ENCODE results near the gene PIK3CG. TPM values are rescaled to one million over a fixed set of nuclear protein-coding genes. Genes with fewer than 3 reads are reported as not detected.
"Not testable (repeated sequence)": the region's sequence is repeated elsewhere in the genome, so short reads cannot be mapped to it uniquely, and the experiment has no call there.

PIK3CG gene
- total RNA-seq, 1 donor from 2014 or later, result 28.1 TPM

DNA sequence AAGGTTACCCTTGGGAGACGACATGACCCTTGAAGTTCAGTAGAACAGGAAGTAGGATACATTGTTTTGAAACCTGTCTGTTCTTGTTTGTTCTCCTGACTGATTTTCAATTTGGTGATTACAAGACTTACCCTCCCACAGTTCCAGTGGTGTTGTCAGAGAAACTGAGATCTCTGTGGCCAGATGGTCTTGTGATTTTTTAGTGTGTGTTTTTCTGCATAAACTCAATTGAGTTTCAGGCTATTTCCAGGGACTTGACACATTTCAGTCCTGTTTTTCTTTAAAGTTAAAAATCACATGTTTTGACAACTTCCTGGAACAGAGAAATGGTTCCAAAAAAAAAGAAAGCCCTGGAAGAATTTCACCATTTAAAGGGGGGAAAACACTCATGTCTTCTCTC lies 22.3 kb downstream of the PIK3CG start:
- no peak for DNase-seq
- Mint-ChIP-seq H3K4me1 (peaks cover 18% of the 10 kb centered on the region), H3K27me3 (no peaks in the 10 kb centered on the region), H3K9me3 (no peaks in the 10 kb centered on the region), H3K27ac (peak overlapping the region; percentile 77), H3K36me3 (ENCODE audit: low read depth) (peaks cover 82% of the 10 kb centered on the region), H3K4me3 (no peak overlapping the region)
- intact Hi-C loops (cut with micrococcal nuclease), result loop anchor here (1.0 to 2.0 kb wide), 3 partner anchors 8 to 21 kb away; no protein-coding TSS in a partner anchor

DNA sequence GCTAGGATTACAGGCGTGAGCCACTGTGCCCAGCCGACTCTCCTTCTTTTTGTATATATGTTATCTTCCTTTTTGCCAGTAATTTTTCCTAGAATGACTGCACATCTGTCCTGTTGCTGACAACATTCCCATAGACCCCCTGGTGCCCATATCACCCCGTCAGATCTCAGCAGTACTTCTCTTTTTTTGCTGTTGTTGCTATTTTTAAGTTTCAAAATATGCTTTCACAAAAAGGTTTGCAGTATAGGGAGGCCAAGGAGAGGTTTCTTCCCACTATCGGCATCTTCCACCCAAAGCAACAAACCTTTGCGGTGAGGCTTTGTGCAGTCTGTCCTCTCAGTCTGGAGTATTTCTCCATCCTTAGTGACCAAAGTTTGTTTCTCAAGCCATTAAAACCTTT lies 23.1 kb downstream of the PIK3CG start:
- no peaks in the 10 kb centered on the region for H3K9me3 Mint-ChIP-seq
- no peak overlapping the region for H3K4me3 Mint-ChIP-seq
- no peaks in the 10 kb centered on the region for H3K27me3 Mint-ChIP-seq
- peaks cover 81% of the 10 kb centered on the region for H3K36me3 Mint-ChIP-seq (ENCODE audit: low read depth)
- DNase-seq, result no peak
- intact Hi-C loops (cut with micrococcal nuclease), result no loop called here
- peak overlapping the region; percentile 22 for H3K27ac Mint-ChIP-seq
- peaks cover 16% of the 10 kb centered on the region for H3K4me1 Mint-ChIP-seq

DNA sequence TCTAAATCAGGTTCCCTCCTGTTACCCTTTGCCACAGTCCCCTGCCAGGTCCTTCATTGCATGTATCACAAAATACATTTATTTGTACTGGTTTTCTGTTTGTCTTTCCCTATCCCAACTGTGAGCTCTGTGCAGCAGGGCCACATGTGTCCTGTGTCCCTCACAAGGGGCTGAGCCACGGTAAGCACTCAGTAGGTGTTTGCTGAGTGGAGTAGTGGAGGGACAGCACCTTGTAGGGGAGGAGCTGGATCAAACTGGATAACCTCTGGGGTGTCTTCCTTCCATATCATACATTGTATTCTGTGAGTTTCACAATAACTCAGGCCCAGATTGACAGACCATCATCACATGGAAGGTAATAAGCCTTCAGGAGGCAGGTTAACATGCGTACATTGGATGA lies 25.9 kb downstream of the PIK3CG start:
- H3K4me3 Mint-ChIP-seq, result no peak overlapping the region
- peaks cover 69% of the 10 kb centered on the region for H3K36me3 Mint-ChIP-seq (ENCODE audit: low read depth)
- intact Hi-C loops (cut with micrococcal nuclease), result no loop called here
- H3K27ac Mint-ChIP-seq, result peak overlapping the region; percentile 75
- peak; percentile 40 for DNase-seq
- H3K9me3 Mint-ChIP-seq, result no peaks in the 10 kb centered on the region
- peaks cover 16% of the 10 kb centered on the region for H3K4me1 Mint-ChIP-seq
- H3K27me3 Mint-ChIP-seq, result no peaks in the 10 kb centered on the region

DNA sequence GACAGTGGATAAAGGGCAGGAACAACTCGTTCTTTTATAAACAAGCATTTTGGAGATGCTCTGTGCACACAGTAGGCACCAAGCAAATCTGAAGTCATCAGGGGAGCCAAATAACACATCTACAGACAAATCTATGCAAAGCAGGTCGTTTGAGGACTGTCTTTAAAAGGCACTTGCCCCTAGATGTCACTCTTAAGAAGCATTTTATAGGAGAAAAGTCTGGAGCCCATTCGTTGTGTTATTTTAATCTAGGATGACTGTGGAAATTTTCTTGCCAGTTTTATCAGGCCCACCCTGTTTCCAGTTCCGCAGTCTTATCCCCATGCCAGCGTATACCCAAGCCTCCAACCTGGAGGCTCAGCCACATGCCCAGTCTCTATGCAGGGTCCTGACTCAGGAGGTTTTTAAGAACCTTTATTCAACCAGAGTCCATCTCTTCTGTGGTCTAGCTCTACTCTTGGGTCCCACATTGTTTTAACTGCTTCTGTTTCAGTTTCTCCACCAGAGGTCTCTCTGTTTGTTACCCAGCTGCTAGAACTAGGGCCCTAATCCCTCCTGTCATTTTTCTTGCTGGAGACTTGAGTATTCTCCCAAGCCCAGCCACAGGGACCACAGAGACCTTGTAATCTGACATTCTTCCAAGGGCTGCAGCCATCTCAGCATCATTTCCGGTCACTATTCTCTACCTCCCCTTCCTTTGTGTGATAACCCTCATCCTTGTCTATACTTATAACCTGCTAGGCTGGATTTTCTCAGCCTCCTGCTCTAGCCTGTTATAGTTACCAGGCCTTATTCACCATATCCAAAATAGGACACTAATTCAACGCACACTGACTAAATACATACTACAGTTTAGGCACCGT lies 26.7 kb downstream of the PIK3CG start:
- Mint-ChIP-seq H3K4me3 (no peak overlapping the region), H3K27ac (peak overlapping the region; percentile 10), H3K4me1 (peaks cover 11% of the 10 kb centered on the region), H3K9me3 (no peaks in the 10 kb centered on the region), H3K36me3 (ENCODE audit: low read depth) (peaks cover 70% of the 10 kb centered on the region), H3K27me3 (no peaks in the 10 kb centered on the region)
- intact Hi-C loops (cut with micrococcal nuclease), result no loop called here
- peak; percentile 33 for DNase-seq

DNA sequence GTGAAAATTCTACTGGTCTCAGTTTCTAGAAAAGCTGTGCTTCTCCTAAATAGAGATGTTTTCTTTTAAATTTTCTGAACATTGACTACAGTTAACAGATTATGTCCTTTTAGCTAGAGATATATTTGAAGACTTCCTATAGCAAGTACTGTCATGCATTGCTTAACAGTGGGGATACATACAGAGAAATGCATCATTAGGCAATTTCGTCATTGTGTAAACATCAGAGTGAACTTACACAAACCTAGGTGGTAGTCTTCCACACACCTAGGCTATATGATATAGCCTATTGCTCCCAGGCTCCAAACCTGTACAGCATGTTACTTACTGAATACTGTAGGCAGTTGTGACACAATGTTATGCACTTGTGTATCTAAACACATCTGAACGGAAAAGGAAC lies 28.5 kb downstream of the PIK3CG start:
- Mint-ChIP-seq H3K4me1 (peaks cover 8% of the 10 kb centered on the region), H3K4me3 (no peak overlapping the region), H3K9me3 (peaks cover 11% of the 10 kb centered on the region), H3K27ac (no peak overlapping the region), H3K27me3 (no peaks in the 10 kb centered on the region), H3K36me3 (ENCODE audit: low read depth) (peaks cover 74% of the 10 kb centered on the region)
- peak; percentile 31 for DNase-seq
- intact Hi-C loops (cut with micrococcal nuclease), result no loop called here

DNA sequence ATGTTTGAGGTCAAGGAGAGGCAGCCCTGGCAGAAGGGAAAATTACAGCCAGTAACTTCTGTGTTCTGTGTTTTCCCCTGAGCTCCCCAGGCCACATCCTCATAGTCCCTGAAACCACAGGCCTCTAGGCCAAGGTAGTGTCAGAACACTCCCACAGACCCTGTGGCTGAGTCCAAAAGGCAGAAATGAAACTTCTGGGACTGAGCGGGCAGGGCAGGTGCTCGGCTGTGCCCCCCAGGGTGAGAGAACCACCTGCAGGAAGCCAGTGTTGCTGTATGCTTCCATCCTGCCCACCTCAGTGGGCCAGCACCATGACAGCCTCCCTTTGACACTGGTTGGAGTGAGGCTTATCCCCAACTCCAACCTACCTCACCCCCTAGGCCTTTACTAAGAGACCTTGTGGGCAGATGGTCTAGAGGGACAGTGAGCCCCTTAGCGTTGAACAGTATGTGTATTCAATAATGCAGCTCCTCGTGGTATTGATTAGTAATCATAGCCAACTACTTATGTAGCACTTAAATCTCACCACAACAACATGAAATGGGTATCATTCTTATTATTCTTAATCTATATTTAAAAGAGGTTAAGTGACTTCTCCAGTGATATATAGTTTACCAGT lies 30.3 kb downstream of the PIK3CG start:
- H3K9me3 Mint-ChIP-seq, result peaks cover 15% of the 10 kb centered on the region
- peaks cover 14% of the 10 kb centered on the region for H3K4me1 Mint-ChIP-seq
- H3K4me3 Mint-ChIP-seq, result no peak overlapping the region
- DNase-seq, result no peak
- intact Hi-C loops (cut with micrococcal nuclease), result loop anchor here (1.0 kb wide), 1 partner anchor 8 kb away; no protein-coding TSS in a partner anchor
- H3K27ac Mint-ChIP-seq, result peak overlapping the region; percentile 18
- peaks cover 80% of the 10 kb centered on the region for H3K36me3 Mint-ChIP-seq (ENCODE audit: low read depth)
- H3K27me3 Mint-ChIP-seq, result no peaks in the 10 kb centered on the region

DNA sequence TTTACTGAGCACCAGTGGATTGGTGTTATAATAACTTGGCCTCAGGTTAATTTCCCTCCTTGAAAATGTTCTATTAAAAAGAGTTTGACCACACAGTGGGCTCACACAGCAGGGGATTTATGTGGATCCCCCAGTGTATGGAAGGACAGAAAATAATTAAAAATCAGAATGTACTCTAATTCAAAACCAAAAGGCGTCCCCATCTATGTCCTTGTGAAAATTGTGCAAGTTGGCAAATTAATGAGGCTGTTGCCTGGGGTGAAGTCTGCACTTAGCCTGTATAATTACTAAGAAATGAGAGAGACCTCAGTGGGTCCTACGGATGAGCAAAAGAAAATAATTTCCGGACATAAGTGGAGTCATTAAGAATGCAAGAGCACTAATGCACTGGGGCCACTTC lies 31.1 kb downstream of the PIK3CG start:
- Mint-ChIP-seq H3K9me3 (peaks cover 15% of the 10 kb centered on the region), H3K27me3 (no peaks in the 10 kb centered on the region), H3K36me3 (ENCODE audit: low read depth) (peaks cover 82% of the 10 kb centered on the region), H3K4me1 (peaks cover 15% of the 10 kb centered on the region), H3K27ac (no peak overlapping the region), H3K4me3 (no peak overlapping the region)
- intact Hi-C loops (cut with micrococcal nuclease), result no loop called here
- DNase-seq, result no peak

DNA sequence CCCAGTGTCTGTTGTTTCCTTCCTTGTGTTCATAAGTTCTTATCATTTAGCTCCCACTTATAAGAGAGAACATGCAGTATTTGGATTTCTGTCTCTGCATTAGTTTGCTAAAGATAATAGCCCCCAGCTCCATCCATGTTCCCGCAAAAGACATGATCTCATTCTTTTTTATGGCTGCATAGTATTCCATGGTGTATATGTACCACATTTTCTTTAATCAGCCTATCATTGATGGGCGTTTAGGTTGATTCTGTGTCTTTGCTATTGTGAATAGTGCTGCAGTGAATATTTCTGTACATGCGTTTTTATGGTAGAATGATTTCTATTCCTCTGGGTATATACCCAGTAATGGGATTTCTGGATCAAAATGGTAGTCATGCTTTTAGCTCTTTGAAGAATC lies 32.5 kb downstream of the PIK3CG start:
- DNase-seq; intact Hi-C loops (cut with micrococcal nuclease); H3K4me3 Mint-ChIP-seq; H3K27me3 Mint-ChIP-seq; H3K27ac Mint-ChIP-seq: not testable (repeated sequence)
- Mint-ChIP-seq H3K4me1 (peaks cover 20% of the 10 kb centered on the region), H3K9me3 (peaks cover 19% of the 10 kb centered on the region), H3K36me3 (ENCODE audit: low read depth) (peaks cover 83% of the 10 kb centered on the region)

DNA sequence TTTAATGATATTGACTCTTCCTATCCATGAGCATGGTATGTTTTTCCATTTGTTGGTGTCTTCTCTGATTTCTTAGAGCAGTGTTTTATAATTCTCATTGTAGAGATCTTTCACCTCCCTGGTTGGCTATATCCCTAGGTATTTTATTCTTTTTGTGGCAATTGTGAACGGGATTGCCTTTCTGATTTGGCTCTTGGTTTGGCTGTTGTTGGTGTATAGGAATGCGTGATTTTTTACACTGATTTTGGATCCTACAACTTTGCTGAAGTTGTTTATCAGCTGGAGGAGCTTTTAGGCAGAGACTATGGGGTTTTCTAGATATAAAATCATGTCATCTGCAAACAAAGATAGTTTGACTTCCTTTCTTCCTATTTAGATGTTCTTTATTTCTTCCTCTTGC lies 33.9 kb downstream of the PIK3CG start:
- H3K27ac Mint-ChIP-seq; intact Hi-C loops (cut with micrococcal nuclease); H3K4me3 Mint-ChIP-seq; H3K27me3 Mint-ChIP-seq; DNase-seq: not testable (repeated sequence)
- H3K36me3 Mint-ChIP-seq (ENCODE audit: low read depth), result peaks cover 72% of the 10 kb centered on the region
- H3K9me3 Mint-ChIP-seq, result peaks cover 19% of the 10 kb centered on the region
- H3K4me1 Mint-ChIP-seq, result peaks cover 20% of the 10 kb centered on the region

DNA sequence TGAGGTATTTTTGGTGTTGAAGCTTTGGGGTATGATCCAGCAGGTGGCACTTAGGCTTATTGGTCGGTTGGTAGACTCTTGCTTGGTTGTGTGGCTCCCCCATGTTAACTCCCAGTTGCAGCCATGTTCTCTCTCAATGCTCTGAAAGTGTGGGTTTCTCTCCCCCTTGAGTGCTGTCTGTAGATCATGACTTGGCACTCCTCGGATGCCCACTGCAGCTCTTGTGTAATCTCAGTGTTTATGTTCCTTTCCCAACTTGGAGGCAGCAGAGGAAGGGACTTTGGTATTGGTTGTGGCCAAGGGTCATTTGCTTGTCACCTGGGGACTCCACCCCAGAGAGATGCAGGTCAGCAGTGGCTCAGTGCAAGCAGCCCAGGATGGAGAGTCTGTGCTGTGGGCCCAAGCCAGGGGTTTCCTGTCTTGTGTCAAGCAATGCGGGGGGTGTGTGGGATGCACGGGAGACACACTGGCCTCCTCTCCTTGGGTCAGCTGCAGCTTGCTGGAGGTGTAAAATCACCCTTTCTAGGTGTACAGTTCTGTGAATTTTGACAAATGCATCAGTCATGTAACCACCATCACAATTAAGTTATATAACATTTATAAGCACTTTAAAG lies 36.9 kb downstream of the PIK3CG start:
- H3K27ac Mint-ChIP-seq, result no peak overlapping the region
- H3K36me3 Mint-ChIP-seq (ENCODE audit: low read depth), result peaks cover 70% of the 10 kb centered on the region
- H3K4me1 Mint-ChIP-seq, result peaks cover 19% of the 10 kb centered on the region
- H3K9me3 Mint-ChIP-seq, result peaks cover 19% of the 10 kb centered on the region
- H3K4me3 Mint-ChIP-seq, result no peak overlapping the region
- no peaks in the 10 kb centered on the region for H3K27me3 Mint-ChIP-seq
- intact Hi-C loops (cut with micrococcal nuclease), result no loop called here
- DNase-seq, result no peak

DNA sequence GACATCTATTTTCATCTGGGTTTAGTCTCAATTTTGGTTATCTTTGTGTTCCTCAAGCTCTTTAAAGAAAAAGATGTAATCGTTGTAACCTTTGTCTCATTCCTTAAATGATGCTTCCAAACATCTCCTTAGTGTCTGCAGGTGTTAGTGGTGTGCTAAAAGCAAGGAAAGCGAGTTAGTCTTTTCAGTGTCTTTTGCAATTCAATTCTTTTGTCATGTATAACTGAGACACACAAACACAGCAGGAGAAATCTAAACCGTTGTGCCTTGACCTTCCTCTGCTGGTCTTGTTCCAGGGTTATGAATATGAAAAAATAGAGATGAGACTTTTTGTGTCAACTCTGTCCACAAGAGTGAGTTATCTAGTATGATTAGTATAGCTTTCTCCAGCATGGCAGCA lies 40.7 kb downstream of the PIK3CG start:
- no peak overlapping the region for H3K27ac Mint-ChIP-seq
- H3K36me3 Mint-ChIP-seq (ENCODE audit: low read depth), result peaks cover 45% of the 10 kb centered on the region
- peaks cover 8% of the 10 kb centered on the region for H3K4me1 Mint-ChIP-seq
- H3K9me3 Mint-ChIP-seq, result peaks cover 4% of the 10 kb centered on the region
- no peak for DNase-seq
- H3K4me3 Mint-ChIP-seq, result no peak overlapping the region
- intact Hi-C loops (cut with micrococcal nuclease), result no loop called here
- H3K27me3 Mint-ChIP-seq, result no peaks in the 10 kb centered on the region

DNA sequence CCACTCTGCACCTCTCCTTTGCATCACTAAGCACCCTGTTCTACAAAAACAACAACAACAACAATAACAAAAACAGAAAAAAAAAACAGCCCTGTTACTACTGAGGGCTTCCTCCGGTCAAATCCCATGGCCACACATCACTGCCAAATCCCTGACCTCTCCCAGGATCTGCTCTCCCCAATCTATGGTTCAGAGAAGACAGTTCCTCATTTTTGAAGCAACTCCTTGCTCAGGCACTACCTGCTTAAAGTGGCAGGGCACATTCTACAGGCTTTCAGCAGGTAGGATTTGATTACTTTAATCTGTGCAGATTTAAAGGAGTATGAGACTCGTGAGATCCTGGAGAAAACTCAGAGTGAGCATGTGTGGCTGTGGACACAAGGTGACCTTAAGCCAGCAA lies 46.9 kb downstream of the PIK3CG start:
- peaks cover 16% of the 10 kb centered on the region for H3K36me3 Mint-ChIP-seq (ENCODE audit: low read depth)
- no peak overlapping the region for H3K27ac Mint-ChIP-seq
- DNase-seq, result no peak
- no peaks in the 10 kb centered on the region for H3K9me3 Mint-ChIP-seq
- H3K27me3 Mint-ChIP-seq, result no peaks in the 10 kb centered on the region
- intact Hi-C loops (cut with micrococcal nuclease), result no loop called here
- no peak overlapping the region for H3K4me3 Mint-ChIP-seq
- H3K4me1 Mint-ChIP-seq, result no peaks in the 10 kb centered on the region

DNA sequence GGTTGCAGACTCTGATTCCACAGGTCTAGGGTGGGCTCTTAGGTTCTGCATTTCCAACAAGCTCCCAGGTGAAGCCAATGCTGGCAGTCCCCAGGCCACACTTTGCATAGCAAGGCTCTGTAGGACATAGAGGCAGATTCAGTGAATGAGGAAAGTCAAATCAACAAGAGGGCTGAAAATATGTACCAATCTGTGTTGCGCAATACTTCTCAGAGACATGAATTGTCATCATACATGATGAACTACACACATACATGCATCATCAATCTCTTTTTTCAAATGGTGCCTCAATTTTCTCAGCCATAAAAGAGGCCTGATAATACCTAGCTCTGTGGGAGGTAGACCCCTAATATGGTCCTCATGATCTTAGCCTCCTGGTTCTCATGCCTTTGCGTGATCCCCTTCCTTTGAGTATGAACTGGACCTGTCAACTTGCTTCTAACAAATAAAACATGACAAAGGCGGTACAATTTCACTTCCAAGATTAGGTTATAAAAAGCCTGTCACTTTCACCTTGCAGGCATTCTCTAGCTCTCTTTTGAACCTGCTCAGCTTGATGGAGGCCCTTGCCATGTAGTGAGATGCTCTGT lies 49.0 kb downstream of the PIK3CG start:
- Mint-ChIP-seq H3K9me3 (no peaks in the 10 kb centered on the region), H3K36me3 (ENCODE audit: low read depth) (peaks cover 4% of the 10 kb centered on the region), H3K4me1 (no peaks in the 10 kb centered on the region), H3K4me3 (no peak overlapping the region), H3K27me3 (no peaks in the 10 kb centered on the region), H3K27ac (no peak overlapping the region)
- intact Hi-C loops (cut with micrococcal nuclease), result no loop called here
- no peak for DNase-seq

DNA sequence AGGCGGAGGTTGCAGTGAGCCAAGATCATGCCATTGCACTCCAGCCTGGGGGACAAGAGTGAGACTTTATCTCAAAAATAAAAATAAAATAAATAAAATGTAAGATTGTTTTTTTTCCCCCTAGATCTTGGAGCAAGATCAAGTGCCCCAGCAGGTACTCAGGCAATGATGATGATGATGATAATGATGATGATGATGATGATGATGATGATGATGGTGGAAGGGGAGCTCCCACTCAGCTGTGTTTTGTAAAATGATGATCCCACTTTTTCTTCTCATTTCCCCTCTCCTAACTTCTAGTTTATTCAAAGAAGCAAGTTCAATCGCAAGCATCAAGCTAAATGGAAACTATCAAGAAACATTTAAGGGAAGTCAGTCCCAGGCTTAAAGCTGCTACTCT lies 50.3 kb downstream of the PIK3CG start:
- Mint-ChIP-seq H3K4me3 (no peak overlapping the region), H3K27me3 (peaks cover 5% of the 10 kb centered on the region), H3K27ac (no peak overlapping the region), H3K36me3 (ENCODE audit: low read depth) (peaks cover 3% of the 10 kb centered on the region), H3K4me1 (no peaks in the 10 kb centered on the region), H3K9me3 (peaks cover 6% of the 10 kb centered on the region)
- intact Hi-C loops (cut with micrococcal nuclease), result no loop called here
- no peak for DNase-seq
